Endodermal cell (in vitro differentiated cells): ENCODE measurements around the gene ADAM30. TPM values are rescaled to one million over a fixed set of nuclear protein-coding genes. Genes with fewer than 3 reads are reported as not detected.

ENCODE experiments used
- DNase-seq: peaks from one replicate; pipeline ENCODE4 v3.0.0-alpha.2; 2017
- H3K27ac ChIP-seq: 2 replicates; pipeline ENCODE4 v1.5.1; 2013; ENCODE audit warnings: mild to moderate bottlenecking, low read depth, low read length, moderate library complexity
- H3K27me3 ChIP-seq: 2 replicates; pipeline ENCODE4 v1.6.1; 2013; ENCODE audit warnings: mild to moderate bottlenecking, low read length, moderate library complexity; ENCODE audit not compliant: insufficient read depth, control insufficient read depth, poor library complexity, severe bottlenecking
- H3K36me3 ChIP-seq: 2 replicates; pipeline ENCODE4 v1.7.0; 2013; ENCODE audit warnings: mild to moderate bottlenecking, low read length, moderate library complexity; ENCODE audit not compliant: control insufficient read depth, insufficient read depth
- H3K4me1 ChIP-seq: one replicate; pipeline ENCODE4 v1.7.0; 2013; ENCODE audit warnings: low read length; ENCODE audit not compliant: control insufficient read depth, insufficient read depth
- H3K4me3 ChIP-seq: 2 replicates; pipeline ENCODE4 v1.5.1; 2013; ENCODE audit warnings: mild to moderate bottlenecking, low read length, moderate library complexity
- H3K9ac ChIP-seq: 2 replicates; pipeline ENCODE4 v1.6.1; 2013; ENCODE audit warnings: mild to moderate bottlenecking, low read length, moderate library complexity; ENCODE audit not compliant: poor library complexity, severe bottlenecking; ENCODE audit errors: extremely low read depth
- H3K9me3 ChIP-seq: 2 replicates; pipeline ENCODE4 v1.6.1; 2013; ENCODE audit warnings: mild to moderate bottlenecking, low read length, moderate library complexity; ENCODE audit not compliant: control insufficient read depth
- H3K27ac Mint-ChIP-seq: 2 replicates; pipeline ENCODE4 v1.8.0; 2020; ENCODE audit warnings: mixed read lengths
- H3K27me3 Mint-ChIP-seq: 2 replicates; pipeline ENCODE4 v1.8.0; 2021; ENCODE audit warnings: mild to moderate bottlenecking, mixed read lengths; ENCODE audit not compliant: insufficient read depth
- H3K36me3 Mint-ChIP-seq: 2 replicates; pipeline ENCODE4 v1.8.0; 2020; ENCODE audit warnings: low read depth, mixed read lengths
- H3K4me1 Mint-ChIP-seq: 2 replicates; pipeline ENCODE4 v1.8.0; 2020; ENCODE audit warnings: mixed read lengths
- H3K4me3 Mint-ChIP-seq: 2 replicates; pipeline ENCODE4 v1.8.0; 2020; ENCODE audit warnings: mild to moderate bottlenecking, moderate library complexity, mixed read lengths
- H3K9me3 Mint-ChIP-seq: 2 replicates; pipeline ENCODE4 v1.8.0; 2020; ENCODE audit warnings: mild to moderate bottlenecking, mixed read lengths
- CTCF ChIP-seq: fragments of 200-600 bp; sonication (generic); conservative IDR thresholded peaks from 2 replicates; pipeline ENCODE4 v1.5.0; 2021; ENCODE audit warnings: antibody characterized with exemption, mild to moderate bottlenecking
- WGBS, 2 experiments: methylation state at CpG; one replicate each; pipeline versions ENCODE4 v1.1.5 to v1.1.7; 2013; ENCODE audit warnings: missing lambda C conversion rate in 2 of 2, mixed read lengths in 1 of 2; ENCODE audit not compliant: insufficient coverage in 1 of 2, insufficient read length in 1 of 2; 5-methylcytosine and 5-hydroxymethylcytosine counted together
- total RNA-seq, 2 donors: library from RNA; stranded (reverse); fragmentation: NEBNext Ultra II Directional in 1 of 2; extraction: Animal tissue kit (Norgen Biotek cat#: 25700) in 1 of 2; gene quantifications; 2 replicates in 1 of 2; 3 replicates in 1 of 2; pipeline ENCODE4 v1.2.1, GENCODE V29; 2021

ADAM30 gene
- total RNA-seq, 2 donors from 2014 or later, result not detected

- Histone ChIP-seq H3K4me3 (no peak overlapping the region), H3K36me3 (no peaks in the 10 kb centered on the region), H3K27ac (no peak overlapping the region), H3K9me3 (no peaks in the 10 kb centered on the region), H3K4me1 (no peaks in the 10 kb centered on the region), H3K27me3 (no peaks in the 10 kb centered on the region), H3K9ac (no peak overlapping the region)
- Mint-ChIP-seq H3K36me3 (no peaks in the 10 kb centered on the region), H3K4me1 (peaks cover 4% of the 10 kb centered on the region), H3K27me3 (peaks cover 3% of the 10 kb centered on the region), H3K4me3 (no peak overlapping the region), H3K27ac (no peak overlapping the region), H3K9me3 (no peaks in the 10 kb centered on the region)
- 91 to 100% methylated on average over 2 to 3 of the region's 3 CpGs for WGBS, 2 experiments
- no peak for DNase-seq
- TF ChIP-seq CTCF, result no peak
These were observed 29.9 kb downstream of the ADAM30 start for GRCh38 chr1:119866451-119866850.

- H3K9me3 ChIP-seq, result no peaks in the 10 kb centered on the region
- H3K4me3 Mint-ChIP-seq, result no peak overlapping the region
- no peaks in the 10 kb centered on the region for H3K27me3 ChIP-seq
- H3K9me3 Mint-ChIP-seq, result no peaks in the 10 kb centered on the region
- H3K27me3 Mint-ChIP-seq, result peaks cover 3% of the 10 kb centered on the region
- no peaks in the 10 kb centered on the region for H3K36me3 ChIP-seq
- no peak overlapping the region for H3K4me3 ChIP-seq
- no peak overlapping the region for H3K27ac Mint-ChIP-seq
- no peak for DNase-seq
- no peak overlapping the region for H3K27ac ChIP-seq
- TF ChIP-seq CTCF, result no peak
- H3K9ac ChIP-seq, result no peak overlapping the region
- 92 to 95% methylated on average over 3 to 4 of the region's 4 CpGs for WGBS, 2 experiments
- no peaks in the 10 kb centered on the region for H3K4me1 ChIP-seq
- no peaks in the 10 kb centered on the region for H3K4me1 Mint-ChIP-seq
- no peaks in the 10 kb centered on the region for H3K36me3 Mint-ChIP-seq
These were observed 30.7 kb downstream of the ADAM30 start for GRCh38 chr1:119865627-119866026.

- H3K4me1 ChIP-seq, result peaks cover 3% of the 10 kb centered on the region
- no peak for DNase-seq
- peaks cover 3% of the 10 kb centered on the region for H3K27me3 Mint-ChIP-seq
- H3K27me3 ChIP-seq, result no peaks in the 10 kb centered on the region
- no peak overlapping the region for H3K4me3 Mint-ChIP-seq
- H3K9ac ChIP-seq, result no peak overlapping the region
- H3K4me1 Mint-ChIP-seq, result peaks cover 12% of the 10 kb centered on the region
- H3K27ac Mint-ChIP-seq, result no peak overlapping the region
- H3K9me3 Mint-ChIP-seq, result peaks cover 1% of the 10 kb centered on the region
- no peaks in the 10 kb centered on the region for H3K9me3 ChIP-seq
- H3K36me3 ChIP-seq, result no peaks in the 10 kb centered on the region
- TF ChIP-seq CTCF, result no peak
- no peak overlapping the region for H3K4me3 ChIP-seq
- no peak overlapping the region for H3K27ac ChIP-seq
- no peaks in the 10 kb centered on the region for H3K36me3 Mint-ChIP-seq
These were observed 34.0 kb downstream of the ADAM30 start for GRCh38 chr1:119862276-119862675.
